Stimulated activated CD4-positive, alpha-beta T cell treated with anti-CD3 and anti-CD28 coated beads, Interleukin-2, amount 100 ng/mL, for 24 hours (primary cell): Measurements from ENCODE around the gene POLR2F.

Source experiments
- DNase-seq, 2 donors: peaks; one replicate each; pipeline ENCODE4 v3.0.0-alpha.2; 2020

POLR2F gene

DNA sequence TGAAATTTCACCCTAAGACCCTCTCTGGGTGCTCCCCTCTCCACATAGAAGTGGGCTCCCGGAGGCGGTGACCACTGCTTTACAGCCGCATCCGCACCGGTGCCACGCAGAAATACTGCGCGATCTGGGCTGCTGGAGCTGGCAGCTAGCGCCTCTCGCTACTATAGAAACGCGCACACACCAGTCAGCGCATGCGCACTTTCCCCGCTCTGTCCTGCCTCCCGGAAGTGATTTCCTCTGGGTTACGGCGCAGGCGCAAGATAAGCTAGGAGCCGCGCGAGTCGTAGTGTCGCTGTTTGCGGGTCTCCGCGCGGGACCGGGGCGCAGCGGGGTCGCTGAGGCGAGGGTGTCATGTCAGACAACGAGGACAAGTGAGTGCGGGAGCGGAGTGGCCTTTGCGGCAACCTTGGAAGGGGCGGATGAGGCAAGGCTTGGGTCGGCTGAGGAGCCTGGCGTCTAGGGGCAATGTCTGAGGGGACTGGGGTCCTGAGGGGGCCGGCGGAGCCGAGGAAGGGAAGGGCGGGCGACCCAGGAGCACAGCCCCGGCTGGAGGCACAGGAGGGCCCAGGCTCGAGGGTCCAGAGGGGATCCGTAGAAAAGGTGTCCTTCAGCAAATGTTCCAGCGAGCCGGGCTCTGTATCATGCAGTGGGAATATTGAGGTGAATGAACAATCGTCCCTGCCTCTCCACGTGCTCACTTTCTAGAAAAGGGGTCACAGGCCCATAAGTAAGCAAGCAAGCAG lies at the start of gene POLR2F, which contains the start of gene C22orf23:
POLR2F (plus strand) TSS at position 263 of the 743 bp plus-strand sequence; CDS start at position 352, 89 bp downstream.
C22orf23 (minus strand) TSS at position 165 of the 743 bp plus-strand sequence. CDS start 452 bp downstream, outside the sequence.
- peak; percentile 96 to 97 for DNase-seq

DNA sequence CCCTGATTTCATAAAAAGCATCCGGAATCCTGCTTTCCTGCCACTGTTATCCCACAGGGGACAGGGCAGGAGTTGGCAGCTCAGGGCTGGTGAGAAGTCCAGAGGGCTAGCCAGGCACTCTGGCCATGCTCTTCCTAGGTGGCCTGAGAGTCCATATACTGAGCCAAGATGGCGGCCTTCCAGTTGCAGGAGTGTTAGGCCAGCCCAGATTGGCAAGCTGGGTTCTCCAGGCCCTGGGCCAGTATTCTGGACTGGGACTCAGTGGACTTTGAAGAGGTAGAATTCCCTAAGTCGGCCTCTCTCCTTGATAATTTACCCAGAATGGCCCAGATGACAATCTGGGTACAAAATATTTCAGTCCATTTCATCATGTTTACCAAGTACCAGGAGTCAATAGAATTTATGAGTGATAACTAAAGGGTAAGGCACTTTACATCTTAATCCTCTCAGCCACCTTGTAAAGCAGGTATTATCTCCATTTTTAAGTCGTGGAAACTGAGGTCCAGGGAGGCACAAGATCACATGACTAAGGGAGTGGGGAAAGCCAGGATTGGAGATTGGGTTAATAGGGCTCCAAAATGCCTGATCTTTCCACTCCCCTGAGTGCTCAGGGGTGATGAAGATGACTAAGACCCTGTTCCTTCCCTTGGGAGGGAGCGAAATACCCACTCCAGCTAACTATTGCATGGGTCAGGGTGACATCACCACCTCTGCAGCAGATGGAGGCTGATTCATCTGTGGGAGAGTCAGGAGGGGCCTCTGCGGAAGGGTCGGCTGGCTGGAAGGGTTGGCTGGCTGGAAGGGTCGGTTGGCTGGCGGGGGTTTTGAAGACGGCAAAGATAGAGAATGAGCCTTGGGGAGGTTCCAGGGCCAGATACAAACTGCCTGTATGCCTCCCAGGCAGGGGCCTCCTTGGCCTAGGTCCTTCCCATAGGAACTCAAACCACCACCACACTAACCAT lies 48.6 kb upstream of the POLR2F start:
- peak in 1 of 2 donors; percentile 27 for DNase-seq

DNA sequence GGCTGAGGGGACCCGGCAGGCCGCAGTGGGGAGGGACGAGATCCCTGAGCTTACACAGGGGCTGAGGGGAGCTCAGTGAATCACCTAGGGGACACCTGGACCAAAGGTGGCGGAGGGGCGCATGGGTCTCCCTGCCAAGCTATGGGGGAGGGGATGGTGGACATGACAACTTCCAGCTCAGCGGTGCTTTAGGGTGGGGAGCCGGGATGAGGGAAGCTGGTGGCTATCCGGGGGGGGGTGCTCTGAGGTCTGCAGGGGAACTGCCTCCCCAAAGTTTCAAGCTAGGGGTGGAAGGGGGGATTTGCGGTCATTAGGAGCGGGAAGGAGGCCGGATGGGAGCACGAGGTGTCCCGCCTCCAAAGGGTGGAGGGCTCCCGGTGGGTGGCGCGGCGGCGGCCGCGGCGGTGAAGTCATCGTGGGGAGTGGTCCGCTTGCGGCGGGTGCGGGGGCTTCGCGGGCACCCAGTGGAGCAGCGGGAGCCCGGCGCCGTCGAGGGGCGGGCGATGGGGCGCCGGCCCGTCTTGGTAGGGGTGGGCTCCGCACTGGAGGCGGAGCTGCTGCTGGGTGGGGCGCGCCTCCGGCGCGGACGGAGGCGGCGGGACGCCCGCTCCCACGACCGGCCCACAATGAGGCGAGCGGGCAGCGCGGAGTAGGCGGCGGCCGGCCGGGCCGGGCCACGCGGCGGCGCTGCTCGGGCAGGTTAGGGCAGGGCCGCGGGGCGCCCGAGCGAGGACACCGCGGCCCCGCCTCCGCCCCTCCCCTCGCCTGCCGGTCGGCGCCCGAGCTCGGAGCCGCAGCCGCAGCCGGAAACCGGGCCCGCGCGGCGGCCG lies 47.8 kb upstream of the POLR2F start, which contains the start of gene MICALL1:
MICALL1 (plus strand) TSS at position 764 of the 830 bp plus-strand sequence. CDS start 126 bp downstream, outside the sequence.
- peak; percentile 66 to 76 for DNase-seq

DNA sequence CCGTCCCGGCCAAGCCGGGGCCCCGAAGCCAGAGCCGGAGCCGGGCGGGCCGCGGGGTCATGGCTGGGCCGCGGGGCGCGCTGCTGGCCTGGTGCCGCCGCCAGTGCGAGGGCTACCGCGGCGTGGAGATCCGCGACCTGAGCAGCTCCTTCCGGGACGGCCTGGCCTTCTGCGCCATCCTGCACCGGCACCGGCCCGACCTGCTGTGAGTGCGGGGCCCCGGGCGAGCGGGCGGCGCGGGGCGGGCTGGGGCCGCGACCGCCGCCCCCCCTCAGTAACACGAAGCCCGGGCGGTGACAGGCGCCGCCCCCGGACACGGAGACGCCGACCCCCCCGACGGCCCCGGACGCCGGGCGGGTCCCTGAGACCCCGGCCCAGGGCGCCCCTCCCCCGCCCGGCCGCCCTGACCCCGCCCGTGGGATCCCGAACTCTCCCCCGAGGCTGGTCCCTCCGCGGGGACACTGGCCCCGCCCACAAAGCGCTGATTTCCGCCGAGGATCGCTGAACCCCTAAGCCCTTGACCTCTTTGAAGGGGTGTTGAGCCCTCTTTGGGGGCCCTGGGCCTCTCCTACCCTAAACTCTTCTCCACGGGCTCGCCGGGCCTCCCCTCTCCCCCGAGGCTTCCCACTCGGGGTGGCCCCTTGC lies 47.0 kb upstream of the POLR2F start:
- DNase-seq: peak; percentile 42 to 56

DNA sequence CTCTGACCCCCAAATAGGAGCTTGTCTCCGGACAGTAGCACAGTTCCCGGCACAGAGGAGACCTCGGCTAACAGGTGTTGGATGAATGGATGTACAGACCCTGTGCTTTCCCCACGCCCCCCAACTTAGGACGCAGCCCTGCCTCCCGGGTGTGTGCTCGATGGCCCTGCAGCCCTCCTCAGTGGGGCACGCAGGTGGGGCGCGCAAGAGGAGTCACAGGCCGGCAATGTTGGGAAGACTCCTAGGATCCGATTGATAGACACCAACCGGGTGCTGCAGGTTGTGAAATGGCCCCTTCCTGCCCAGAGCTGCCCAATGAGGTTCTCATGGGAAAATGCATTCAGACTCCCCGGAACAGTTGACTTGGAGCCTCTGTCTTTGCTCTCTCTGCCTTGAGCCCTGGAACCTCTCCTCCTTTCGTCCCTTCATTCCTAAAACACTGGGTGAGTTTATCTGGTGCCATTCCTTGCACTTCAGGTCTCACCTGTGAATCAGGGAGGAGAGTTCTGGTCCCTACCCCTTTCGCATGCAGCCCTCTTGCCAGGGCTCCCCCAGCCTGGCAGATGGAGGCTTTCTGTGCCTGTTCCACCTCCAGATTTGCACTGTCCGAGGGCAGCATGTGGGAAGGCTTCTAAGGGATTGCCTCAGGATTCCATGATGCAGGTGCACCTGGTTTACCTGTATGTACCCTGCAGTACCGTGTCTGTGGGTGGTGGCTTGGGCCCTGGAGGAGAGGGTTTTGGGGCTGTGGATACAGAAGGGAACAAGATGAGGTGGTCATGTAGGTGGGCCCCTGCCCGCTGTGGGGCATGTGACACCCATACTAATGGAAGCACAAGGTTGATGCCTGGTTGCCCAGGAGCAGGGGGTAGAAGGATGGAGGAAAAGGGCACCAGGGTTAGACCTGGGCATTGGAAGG lies 46.2 kb upstream of the POLR2F start:
- no peak for DNase-seq

DNA sequence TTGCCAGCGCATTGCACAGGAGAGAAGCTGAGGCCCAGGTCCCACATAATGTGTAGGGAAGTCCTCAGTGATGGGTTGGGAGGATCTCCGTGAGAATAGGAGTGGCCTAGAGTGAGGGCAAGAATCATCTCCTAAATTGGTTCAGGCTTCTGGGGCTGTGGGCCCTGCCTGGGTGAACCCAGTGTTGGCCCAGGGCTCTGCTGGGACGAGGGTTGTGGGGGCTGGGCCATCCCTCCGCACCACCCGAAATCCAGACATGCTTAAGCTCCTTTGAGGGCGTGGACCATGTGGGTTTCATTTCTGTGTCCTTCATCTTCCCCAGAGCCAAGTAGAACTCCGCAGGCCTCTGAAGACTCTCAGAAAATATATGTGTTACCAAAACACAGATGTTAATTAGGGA lies 43.7 kb upstream of the POLR2F start:
- DNase-seq: no peak

DNA sequence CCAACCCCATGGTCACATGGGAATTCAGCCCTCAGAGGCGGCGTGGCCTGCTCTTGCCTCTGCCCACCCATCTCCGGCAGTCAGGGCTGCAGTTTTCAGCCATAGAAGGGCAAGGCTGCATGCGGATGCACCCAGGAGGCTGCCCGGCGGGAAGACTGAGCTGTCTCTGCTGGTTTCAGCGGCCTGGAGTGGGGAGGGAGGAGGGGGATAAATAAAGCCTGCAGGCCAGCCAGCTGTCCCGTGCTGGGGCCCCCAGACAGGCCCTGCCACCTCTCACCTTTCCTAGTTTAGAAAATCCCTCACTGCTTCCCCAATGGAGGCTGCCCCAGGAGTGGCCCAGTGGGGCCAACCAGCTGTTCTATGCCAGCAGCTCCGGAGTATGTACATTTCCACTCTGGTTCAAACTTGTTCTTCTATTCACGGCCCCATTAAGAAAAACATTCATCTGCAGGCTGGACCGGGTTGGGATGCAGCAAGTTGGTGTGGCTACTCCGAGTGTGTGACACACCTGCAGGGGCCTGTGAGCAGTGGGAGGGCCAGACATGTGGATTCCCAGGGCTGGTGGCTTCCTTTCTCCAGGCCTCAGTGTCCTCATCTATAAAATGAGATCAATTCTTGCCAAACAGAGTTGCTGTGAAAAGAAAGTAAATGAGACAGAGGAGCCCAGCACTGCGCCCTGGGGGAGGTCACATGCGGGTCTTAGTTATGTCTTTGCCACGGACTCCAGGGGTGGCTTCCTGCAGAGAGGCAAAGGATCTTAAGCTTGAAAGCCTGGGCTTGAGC lies 42.4 kb upstream of the POLR2F start:
- DNase-seq: no peak

DNA sequence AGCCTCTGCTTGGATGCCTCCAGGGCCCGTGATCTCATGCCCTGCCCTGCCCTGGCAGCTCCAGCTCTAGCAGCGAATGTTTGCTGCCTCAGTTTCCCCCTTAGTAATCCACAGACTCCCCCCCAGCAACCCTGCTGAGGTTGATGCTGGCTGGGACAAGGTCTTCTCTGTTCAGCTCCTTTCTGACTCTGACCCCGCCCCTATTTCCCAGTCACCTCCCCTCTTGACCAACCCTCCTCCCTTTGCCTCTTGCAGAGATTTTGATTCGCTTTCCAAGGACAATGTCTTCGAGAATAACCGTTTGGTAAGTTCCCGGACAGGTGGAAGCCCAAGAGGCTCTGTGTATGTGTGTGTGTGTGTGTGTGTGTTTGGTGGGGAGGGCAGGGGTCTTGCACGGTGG lies 41.8 kb upstream of the POLR2F start:
- no peak for DNase-seq

DNA sequence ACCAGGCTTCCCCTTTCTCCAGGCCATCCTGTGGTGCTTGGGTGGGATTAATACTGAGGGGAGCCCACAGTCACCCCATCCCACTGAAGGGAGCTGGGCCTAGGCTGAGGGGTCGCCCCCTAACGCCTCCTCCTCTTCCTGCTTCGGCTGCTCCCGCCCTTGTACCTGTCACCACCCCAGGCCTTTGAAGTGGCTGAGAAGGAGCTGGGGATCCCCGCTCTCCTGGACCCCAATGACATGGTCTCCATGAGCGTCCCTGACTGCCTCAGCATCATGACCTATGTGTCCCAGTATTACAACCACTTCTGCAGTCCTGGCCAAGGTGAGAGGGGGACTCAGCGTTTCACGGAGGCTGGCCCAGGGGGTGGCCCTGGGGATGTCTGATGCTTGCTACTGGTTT lies 41.3 kb upstream of the POLR2F start:
- no peak for DNase-seq

DNA sequence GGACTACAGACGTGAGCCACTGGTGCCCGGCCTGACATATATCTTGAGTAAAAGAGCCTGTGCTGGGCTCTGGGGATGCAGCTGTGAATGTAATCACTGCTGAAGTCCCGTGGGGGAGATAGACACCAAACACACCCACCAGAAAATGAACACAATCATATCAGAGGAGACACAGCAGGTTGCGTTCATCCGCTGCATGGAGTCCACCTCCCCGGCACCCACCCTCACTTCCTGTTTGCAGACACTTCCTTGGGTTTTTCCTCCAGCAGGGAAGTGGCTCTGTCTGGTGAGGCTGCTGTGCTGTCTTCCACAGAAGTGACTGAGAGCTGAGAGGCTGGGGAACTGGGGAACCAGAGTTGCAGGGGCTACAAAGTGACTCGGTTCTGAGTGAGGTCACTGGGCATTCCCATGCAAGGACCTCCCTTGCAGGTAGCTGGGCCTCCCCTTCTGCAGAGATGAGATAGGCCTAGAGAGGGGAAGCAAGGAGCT lies 40.2 kb upstream of the POLR2F start:
- no peak for DNase-seq

DNA sequence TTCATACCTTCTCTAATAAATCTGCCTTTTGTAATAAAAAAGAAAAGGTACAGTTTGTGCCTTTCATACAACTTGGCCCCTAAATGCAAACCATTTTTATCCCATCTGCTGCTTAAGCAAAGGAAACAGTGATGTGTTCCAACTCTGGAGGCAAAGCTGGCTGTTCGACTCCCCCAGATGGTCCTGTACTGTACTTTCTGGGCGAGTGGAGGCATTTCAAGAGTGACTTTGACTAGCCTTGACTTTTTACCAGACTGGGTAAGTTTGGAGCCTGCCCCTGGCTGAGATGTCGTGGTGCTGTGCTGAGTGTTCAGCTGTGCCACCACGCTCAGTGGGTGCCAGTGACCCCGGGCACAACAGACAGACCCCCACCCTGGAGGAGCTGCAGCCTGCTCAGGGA lies 37.2 kb upstream of the POLR2F start:
- DNase-seq: no peak

DNA sequence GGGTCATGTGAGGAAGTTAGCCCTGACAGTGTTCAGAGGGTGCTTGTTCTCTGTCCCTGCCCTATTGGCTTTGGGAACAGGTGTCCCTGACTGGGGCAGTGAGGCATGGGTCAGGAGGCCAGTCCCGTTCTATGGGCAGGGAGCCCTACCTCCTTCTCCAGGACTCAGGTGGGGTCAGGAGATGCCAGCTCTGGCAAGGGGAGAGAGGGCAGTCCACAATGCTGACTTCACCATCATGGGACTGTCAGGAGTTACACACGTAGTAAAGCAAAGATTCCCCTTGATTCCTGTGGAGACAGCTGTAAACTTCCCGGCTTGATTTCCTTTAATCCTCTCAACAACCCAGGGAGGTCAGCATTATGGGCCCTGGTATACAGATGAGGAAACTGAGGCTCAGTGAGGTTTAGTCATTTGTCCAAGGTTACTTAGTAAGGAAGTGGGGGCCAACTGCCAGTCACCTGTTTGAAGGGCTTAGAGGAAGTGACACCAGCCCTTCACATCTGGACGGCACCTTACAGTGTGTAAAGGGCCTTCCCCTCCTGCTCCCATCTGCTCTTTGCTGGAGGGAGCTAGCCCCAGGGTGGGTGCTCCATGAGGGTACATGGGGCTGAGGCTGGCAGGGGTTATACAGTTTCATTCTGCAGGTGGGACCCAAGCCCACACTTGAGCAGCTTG lies 35.5 kb upstream of the POLR2F start:
- DNase-seq: no peak

DNA sequence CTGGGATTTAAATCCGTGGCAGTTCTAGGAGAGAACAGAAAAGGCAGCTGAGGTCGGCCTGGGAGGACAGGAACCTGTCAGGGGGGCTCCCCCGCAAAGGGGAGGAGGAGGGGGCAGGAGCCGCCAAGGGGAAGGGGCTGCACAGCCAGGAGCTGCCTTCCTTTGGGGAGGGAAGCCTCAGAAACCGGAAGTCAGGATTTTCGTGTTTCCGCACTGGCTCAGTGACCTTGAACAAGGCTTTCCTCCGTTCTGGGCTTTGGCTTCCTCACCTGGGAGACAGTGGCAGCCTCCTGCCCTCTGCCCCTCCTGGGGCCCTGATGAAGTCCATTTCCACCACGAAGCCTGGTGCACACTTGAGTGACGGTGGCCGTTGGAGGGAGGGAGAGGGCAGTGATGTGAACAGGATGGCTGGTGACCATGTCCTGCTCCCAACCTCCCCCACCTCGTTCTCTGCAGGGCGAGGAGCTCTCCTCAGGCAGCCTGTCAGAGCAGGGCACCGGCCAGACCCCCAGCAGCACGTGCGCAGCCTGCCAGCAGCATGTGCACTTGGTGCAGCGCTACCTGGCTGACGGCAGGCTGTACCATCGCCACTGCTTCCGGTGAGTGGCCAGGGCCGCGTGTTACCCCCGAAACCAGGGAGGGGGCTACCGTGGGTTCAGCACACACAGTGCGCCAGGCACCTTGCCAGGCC lies 34.8 kb upstream of the POLR2F start:
- no peak for DNase-seq

DNA sequence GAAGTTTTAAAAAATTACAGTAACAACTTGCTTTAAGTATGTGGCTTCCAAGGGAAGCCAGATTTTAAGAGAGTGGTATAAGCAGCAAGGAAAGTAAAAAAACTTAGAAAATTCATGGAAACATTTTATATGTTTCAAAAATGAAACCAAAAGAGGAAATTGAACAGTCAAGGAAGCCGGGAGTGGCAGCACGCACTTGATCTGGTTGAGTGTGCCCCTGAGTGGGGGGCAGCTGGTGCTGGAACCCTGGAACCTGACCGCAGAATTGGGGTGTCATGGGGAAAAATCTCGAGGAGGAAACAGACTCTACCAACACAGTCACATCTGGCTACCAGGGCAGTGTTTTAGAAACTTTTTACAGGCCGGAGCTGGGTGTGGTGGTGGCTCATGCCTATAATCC lies 33.4 kb upstream of the POLR2F start:
- DNase-seq: no peak

DNA sequence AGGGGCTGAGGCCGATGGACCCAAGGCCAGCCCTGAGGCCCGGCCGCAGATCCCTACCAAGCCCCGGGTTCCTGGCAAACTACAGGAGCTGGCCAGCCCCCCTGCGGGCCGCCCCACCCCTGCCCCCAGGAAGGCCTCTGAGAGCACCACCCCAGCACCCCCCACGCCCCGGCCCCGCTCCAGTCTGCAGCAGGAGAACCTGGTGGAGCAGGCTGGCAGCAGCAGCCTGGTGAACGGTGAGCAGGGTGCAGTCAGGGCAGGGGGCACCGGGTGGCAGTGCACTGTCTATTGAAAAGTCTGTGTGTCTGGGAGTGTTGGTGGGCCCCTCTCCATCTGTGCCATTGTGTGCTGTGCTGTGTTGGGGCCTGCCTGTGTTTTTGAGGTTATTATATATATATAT lies 31.3 kb upstream of the POLR2F start:
- no peak for DNase-seq

DNA sequence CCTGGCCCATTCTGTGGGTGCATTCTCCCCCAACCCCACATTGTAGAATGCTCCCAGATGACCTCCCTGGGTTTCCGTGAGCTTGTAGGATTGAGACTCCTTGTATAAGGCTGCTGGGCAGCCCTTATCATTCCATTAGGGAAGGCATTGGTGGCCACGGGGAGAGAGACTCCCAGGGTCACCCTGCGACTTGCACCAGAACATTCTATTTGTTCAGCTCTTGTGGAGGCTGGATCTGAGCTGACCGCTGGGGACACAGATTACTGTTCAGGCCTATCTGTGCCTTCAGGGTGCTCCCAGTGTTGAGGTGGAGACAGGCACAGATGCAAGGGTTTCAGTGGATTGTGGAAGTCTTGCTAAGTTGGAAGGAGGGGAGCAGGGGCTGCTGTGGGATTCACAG lies 29.6 kb upstream of the POLR2F start:
- DNase-seq: no peak

DNA sequence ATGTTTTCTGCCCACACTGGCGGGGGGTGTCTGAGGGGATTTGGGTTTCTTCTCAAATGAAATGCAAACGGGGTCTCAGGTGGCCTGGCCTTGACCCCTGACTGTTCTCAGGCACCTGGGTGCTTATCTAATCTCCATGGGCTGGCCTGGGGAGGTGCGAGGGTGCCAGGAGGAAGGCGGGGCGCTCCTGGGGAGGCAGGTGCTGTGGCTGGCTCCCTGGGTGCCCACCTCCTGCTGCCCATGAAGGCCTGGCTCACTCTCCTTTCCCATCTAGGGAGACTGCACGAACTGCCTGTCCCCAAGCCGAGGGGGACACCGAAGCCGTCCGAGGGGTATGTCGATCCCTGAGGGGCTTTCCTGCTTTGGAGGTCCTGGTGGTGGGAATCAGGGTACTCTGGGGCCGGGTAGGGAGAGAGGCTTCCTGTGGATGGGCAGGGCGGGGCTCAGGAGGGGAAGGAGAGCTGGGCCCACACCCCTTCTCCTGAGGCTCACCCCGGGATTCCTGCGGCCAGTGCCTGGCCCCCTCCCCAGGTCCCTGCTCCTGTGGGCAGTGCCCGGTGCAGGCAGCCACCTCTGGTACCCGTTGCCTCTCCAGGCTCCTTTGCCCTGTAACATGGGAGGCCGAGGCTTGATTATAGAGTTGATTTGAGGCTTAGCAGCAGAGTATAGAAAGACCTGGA lies 29.0 kb upstream of the POLR2F start:
- no peak for DNase-seq

DNA sequence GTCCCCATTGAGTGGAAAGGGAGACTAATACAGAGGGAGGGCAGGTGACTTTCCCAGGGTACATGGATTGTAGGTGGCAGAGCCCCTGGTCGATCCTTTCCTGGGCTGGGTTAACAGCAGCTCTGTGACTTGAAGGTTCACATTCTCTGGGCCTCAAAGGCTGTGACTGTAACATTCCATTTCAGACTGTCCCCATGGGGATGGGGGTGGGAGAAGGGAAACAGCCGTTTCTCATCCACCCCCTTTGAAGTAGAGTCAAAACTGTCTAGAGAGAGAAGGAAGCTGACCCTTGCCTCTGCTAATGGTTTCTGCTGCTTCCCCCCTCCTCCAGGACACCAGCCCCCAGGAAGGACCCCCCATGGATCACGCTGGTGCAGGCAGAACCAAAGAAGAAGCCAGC lies 28.2 kb upstream of the POLR2F start:
- no peak for DNase-seq
